ENCODE measurements around the gene MCTP2. TPM values are rescaled to one million over a fixed set of nuclear protein-coding genes. Genes with fewer than 3 reads are reported as not detected.

MCTP2 gene
- total and polyA plus RNA-seq, 2 of the 8 experiments (the other 6 are each of a cell fraction or from before 2014, with no cell fraction given): 3.4 to 4.5 TPM

DNA sequence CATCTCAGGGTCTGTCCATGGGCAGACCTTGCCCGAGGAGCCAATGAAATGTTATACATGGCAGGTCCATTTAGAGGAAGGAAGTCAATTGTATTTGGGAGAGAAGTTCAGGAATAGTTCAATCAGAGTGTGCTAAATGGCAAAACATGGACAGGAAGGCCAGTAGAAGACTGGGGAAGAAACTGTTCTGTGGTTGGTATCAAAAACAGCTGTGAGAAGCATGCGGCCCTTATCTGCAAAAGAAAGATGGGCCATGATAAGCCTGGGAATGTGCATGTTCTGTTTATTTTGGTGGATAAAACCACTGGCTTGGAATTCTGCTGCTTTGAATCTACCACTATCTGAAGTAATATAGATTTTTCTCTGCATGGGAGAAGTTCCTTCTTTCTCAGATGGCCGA is 100.4 kb downstream of the MCTP2 start (continued):
- TF ChIP-seq, protein P1, sequence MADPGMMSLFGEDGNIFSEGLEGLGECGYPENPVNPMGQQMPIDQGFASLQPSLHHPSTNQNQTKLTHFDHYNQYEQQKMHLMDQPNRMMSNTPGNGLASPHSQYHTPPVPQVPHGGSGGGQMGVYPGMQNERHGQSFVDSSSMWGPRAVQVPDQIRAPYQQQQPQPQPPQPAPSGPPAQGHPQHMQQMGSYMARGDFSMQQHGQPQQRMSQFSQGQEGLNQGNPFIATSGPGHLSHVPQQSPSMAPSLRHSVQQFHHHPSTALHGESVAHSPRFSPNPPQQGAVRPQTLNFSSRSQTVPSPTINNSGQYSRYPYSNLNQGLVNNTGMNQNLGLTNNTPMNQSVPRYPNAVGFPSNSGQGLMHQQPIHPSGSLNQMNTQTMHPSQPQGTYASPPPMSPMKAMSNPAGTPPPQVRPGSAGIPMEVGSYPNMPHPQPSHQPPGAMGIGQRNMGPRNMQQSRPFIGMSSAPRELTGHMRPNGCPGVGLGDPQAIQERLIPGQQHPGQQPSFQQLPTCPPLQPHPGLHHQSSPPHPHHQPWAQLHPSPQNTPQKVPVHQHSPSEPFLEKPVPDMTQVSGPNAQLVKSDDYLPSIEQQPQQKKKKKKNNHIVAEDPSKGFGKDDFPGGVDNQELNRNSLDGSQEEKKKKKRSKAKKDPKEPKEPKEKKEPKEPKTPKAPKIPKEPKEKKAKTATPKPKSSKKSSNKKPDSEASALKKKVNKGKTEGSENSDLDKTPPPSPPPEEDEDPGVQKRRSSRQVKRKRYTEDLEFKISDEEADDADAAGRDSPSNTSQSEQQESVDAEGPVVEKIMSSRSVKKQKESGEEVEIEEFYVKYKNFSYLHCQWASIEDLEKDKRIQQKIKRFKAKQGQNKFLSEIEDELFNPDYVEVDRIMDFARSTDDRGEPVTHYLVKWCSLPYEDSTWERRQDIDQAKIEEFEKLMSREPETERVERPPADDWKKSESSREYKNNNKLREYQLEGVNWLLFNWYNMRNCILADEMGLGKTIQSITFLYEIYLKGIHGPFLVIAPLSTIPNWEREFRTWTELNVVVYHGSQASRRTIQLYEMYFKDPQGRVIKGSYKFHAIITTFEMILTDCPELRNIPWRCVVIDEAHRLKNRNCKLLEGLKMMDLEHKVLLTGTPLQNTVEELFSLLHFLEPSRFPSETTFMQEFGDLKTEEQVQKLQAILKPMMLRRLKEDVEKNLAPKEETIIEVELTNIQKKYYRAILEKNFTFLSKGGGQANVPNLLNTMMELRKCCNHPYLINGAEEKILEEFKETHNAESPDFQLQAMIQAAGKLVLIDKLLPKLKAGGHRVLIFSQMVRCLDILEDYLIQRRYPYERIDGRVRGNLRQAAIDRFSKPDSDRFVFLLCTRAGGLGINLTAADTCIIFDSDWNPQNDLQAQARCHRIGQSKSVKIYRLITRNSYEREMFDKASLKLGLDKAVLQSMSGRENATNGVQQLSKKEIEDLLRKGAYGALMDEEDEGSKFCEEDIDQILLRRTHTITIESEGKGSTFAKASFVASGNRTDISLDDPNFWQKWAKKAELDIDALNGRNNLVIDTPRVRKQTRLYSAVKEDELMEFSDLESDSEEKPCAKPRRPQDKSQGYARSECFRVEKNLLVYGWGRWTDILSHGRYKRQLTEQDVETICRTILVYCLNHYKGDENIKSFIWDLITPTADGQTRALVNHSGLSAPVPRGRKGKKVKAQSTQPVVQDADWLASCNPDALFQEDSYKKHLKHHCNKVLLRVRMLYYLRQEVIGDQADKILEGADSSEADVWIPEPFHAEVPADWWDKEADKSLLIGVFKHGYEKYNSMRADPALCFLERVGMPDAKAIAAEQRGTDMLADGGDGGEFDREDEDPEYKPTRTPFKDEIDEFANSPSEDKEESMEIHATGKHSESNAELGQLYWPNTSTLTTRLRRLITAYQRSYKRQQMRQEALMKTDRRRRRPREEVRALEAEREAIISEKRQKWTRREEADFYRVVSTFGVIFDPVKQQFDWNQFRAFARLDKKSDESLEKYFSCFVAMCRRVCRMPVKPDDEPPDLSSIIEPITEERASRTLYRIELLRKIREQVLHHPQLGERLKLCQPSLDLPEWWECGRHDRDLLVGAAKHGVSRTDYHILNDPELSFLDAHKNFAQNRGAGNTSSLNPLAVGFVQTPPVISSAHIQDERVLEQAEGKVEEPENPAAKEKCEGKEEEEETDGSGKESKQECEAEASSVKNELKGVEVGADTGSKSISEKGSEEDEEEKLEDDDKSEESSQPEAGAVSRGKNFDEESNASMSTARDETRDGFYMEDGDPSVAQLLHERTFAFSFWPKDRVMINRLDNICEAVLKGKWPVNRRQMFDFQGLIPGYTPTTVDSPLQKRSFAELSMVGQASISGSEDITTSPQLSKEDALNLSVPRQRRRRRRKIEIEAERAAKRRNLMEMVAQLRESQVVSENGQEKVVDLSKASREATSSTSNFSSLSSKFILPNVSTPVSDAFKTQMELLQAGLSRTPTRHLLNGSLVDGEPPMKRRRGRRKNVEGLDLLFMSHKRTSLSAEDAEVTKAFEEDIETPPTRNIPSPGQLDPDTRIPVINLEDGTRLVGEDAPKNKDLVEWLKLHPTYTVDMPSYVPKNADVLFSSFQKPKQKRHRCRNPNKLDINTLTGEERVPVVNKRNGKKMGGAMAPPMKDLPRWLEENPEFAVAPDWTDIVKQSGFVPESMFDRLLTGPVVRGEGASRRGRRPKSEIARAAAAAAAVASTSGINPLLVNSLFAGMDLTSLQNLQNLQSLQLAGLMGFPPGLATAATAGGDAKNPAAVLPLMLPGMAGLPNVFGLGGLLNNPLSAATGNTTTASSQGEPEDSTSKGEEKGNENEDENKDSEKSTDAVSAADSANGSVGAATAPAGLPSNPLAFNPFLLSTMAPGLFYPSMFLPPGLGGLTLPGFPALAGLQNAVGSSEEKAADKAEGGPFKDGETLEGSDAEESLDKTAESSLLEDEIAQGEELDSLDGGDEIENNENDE (IDR thresholded peaks at IDR 0.05; ENCODE audit: insufficient replicate concordance, low read length): no peak
- no peak for TF ChIP-seq POU5F1 (IDR thresholded peaks at IDR 0.05; ENCODE audit: low read depth, low read length)
- TF ChIP-seq CHD2 (IDR thresholded peaks at IDR 0.05; ENCODE audit: low read length): no peak
- TF ChIP-seq GABPA (IDR thresholded peaks at IDR 0.05; ENCODE audit: borderline replicate concordance, insufficient read depth, low read length): no peak
